H9 (cell line): ENCODE results near the gene ITPK1. TPM values are rescaled to one million over a fixed set of nuclear protein-coding genes. Genes with fewer than 3 reads are reported as not detected.

ENCODE experiments used
- DNase-seq: peaks from one replicate; pipeline ENCODE4 v3.0.0-alpha.2; 2017
- H2AFZ ChIP-seq: one replicate; pipeline ENCODE4 v1.6.1; 2013; ENCODE audit warnings: mild to moderate bottlenecking, low read length, control low read depth, moderate library complexity
- H2AK5ac ChIP-seq: 2 replicates; pipeline ENCODE4 v1.6.1; 2013; ENCODE audit warnings: low read length, control low read depth, mixed read lengths; ENCODE audit not compliant: insufficient read length
- H2BK120ac ChIP-seq: one replicate; pipeline ENCODE4 v1.6.1; 2013; ENCODE audit warnings: low read depth, mild to moderate bottlenecking, low read length, control low read depth, inconsistent platforms; ENCODE audit not compliant: poor library complexity, severe bottlenecking
- H2BK12ac ChIP-seq: 2 replicates; pipeline ENCODE4 v1.6.1; 2013; ENCODE audit warnings: low read length, control low read depth, mixed read lengths, low read depth; ENCODE audit not compliant: insufficient read length
- H2BK15ac ChIP-seq: 2 replicates; pipeline ENCODE4 v1.6.1; 2013; ENCODE audit warnings: low read depth, low read length, control low read depth
- H2BK20ac ChIP-seq: one replicate; pipeline ENCODE4 v1.6.1; 2013; ENCODE audit warnings: low read depth, mild to moderate bottlenecking, low read length, control low read depth, inconsistent platforms; ENCODE audit not compliant: poor library complexity, severe bottlenecking
- H2BK5ac ChIP-seq: 2 replicates; pipeline ENCODE4 v1.6.1; 2013; ENCODE audit warnings: low read length, control low read depth, mixed read lengths; ENCODE audit not compliant: insufficient read length
- H3K14ac ChIP-seq: 2 replicates; pipeline ENCODE4 v1.6.1; 2013; ENCODE audit warnings: low read length, control low read depth; ENCODE audit not compliant: insufficient read depth
- H3K18ac ChIP-seq: 2 replicates; pipeline ENCODE4 v1.6.1; 2013; ENCODE audit warnings: low read depth, mild to moderate bottlenecking, mixed read lengths, low read length, control low read depth; ENCODE audit not compliant: insufficient read length
- H3K23ac ChIP-seq: 2 replicates; pipeline ENCODE4 v1.6.1; 2013; ENCODE audit warnings: low read length, control low read depth, mixed read lengths, low read depth; ENCODE audit not compliant: insufficient read length
- H3K23me2 ChIP-seq: 2 replicates; pipeline ENCODE4 v1.6.1; 2013; ENCODE audit warnings: low read depth, mild to moderate bottlenecking, mixed read lengths, low read length, control low read depth; ENCODE audit not compliant: insufficient read length, poor library complexity, severe bottlenecking
- H3K27ac ChIP-seq: 2 replicates; pipeline ENCODE4 v1.5.1; 2013; ENCODE audit warnings: low read length, control low read depth, mixed read lengths, low read depth; ENCODE audit not compliant: insufficient read length
- H3K27me3 ChIP-seq: 2 replicates; pipeline ENCODE4 v1.6.1; 2013; ENCODE audit warnings: low read length, control low read depth, inconsistent platforms; ENCODE audit not compliant: insufficient read depth
- H3K4ac ChIP-seq: 2 replicates; pipeline ENCODE4 v1.6.1; 2013; ENCODE audit warnings: low read depth, mild to moderate bottlenecking, control low read depth, inconsistent platforms, low read length, moderate library complexity
- H3K4me1 ChIP-seq: 2 replicates; pipeline ENCODE4 v1.6.1; 2013; ENCODE audit warnings: low read length, control low read depth, inconsistent platforms; ENCODE audit not compliant: insufficient read depth
- H3K4me2 ChIP-seq: 2 replicates; pipeline ENCODE4 v1.6.1; 2013; ENCODE audit warnings: low read length, control low read depth, mixed read lengths; ENCODE audit not compliant: insufficient read length, insufficient read depth
- H3K56ac ChIP-seq: 2 replicates; pipeline ENCODE4 v1.6.1; 2013; ENCODE audit warnings: low read depth, mild to moderate bottlenecking, mixed read lengths, low read length, control low read depth; ENCODE audit not compliant: insufficient read length
- H3K79me1 ChIP-seq: 2 replicates; pipeline ENCODE4 v1.6.1; 2013; ENCODE audit warnings: low read depth, mild to moderate bottlenecking, moderate library complexity, low read length, control low read depth, inconsistent platforms; ENCODE audit not compliant: insufficient read depth, poor library complexity, severe bottlenecking
- H3K79me2 ChIP-seq: 2 replicates; pipeline ENCODE4 v1.6.1; 2013; ENCODE audit warnings: low read length, control low read depth, inconsistent platforms; ENCODE audit not compliant: insufficient read depth
- H3K9ac ChIP-seq: 2 replicates; pipeline ENCODE4 v1.6.1; 2013; ENCODE audit warnings: low read length, control low read depth, mixed read lengths; ENCODE audit not compliant: insufficient read length; ENCODE audit errors: extremely low read depth
- H3K9me3 ChIP-seq: one replicate; pipeline ENCODE4 v1.6.1; 2013; ENCODE audit warnings: low read depth, low read length, inconsistent platforms; ENCODE audit not compliant: control insufficient read depth
- H3T11ph ChIP-seq: one replicate; pipeline ENCODE4 v1.6.1; 2013; ENCODE audit warnings: mild to moderate bottlenecking, low read length, control low read depth, inconsistent platforms
- H4K20me1 ChIP-seq: one replicate; pipeline ENCODE4 v1.6.1; 2013; ENCODE audit not compliant: control insufficient read depth, insufficient read length, insufficient read depth
- H4K5ac ChIP-seq: 2 replicates; pipeline ENCODE4 v1.6.1; 2013; ENCODE audit warnings: low read depth, mild to moderate bottlenecking, mixed read lengths, low read length, control low read depth; ENCODE audit not compliant: insufficient read length
- H4K8ac ChIP-seq: replicated peaks from 2 replicates; pipeline ENCODE4 v1.6.1; 2013; ENCODE audit warnings: low read length, control low read depth, mixed read lengths, low read depth; ENCODE audit not compliant: insufficient read length
- H4K91ac ChIP-seq: 2 replicates; pipeline ENCODE4 v1.6.1; 2013; ENCODE audit warnings: low read depth, mild to moderate bottlenecking, moderate library complexity, mixed read lengths, low read length, control low read depth; ENCODE audit not compliant: insufficient read length
- H3K27ac Mint-ChIP-seq, 3 experiments: 2 replicates in 2 of 3; 3 replicates in 1 of 3; pipeline ENCODE4 v1.8.0; 2020 to 2021; ENCODE audit warnings: mixed read lengths in 3 of 3, mild to moderate bottlenecking in 1 of 3, moderate library complexity in 1 of 3
- H3K27me3 Mint-ChIP-seq: 2 replicates; pipeline ENCODE4 v1.8.0; 2021; ENCODE audit warnings: low read depth, mild to moderate bottlenecking, moderate library complexity, mixed read lengths
- H3K36me3 Mint-ChIP-seq, 3 experiments: 2 replicates in 2 of 3; 3 replicates in 1 of 3; pipeline ENCODE4 v1.8.0; 2020 to 2021; ENCODE audit warnings: low read depth in 3 of 3, mixed read lengths in 3 of 3; ENCODE audit not compliant: insufficient read depth in 1 of 3
- H3K4me1 Mint-ChIP-seq, 2 experiments: 2 replicates each; pipeline ENCODE4 v1.8.0; 2020; ENCODE audit warnings: mixed read lengths in 2 of 2
- H3K4me3 Mint-ChIP-seq, 2 experiments: 2 replicates in 1 of 2; 3 replicates in 1 of 2; pipeline ENCODE4 v1.8.0; 2020 to 2021; ENCODE audit warnings: mild to moderate bottlenecking in 2 of 2, mixed read lengths in 2 of 2, moderate library complexity in 1 of 2
- H3K9me3 Mint-ChIP-seq, 2 experiments: 2 replicates in 1 of 2; 3 replicates in 1 of 2; pipeline ENCODE4 v1.8.0; 2020; ENCODE audit warnings: mild to moderate bottlenecking in 2 of 2, mixed read lengths in 2 of 2, moderate library complexity in 1 of 2
- CTCF ChIP-seq: fragments of 200-600 bp; sonication (generic); conservative IDR thresholded peaks from 3 replicates; pipeline ENCODE4 v1.8.0; 2021; ENCODE audit warnings: antibody characterized with exemption, mild to moderate bottlenecking
- WGBS: extraction: QIAGEN DNeasy Blood & Tissue Kit; methylation state at CpG from one replicate; pipeline ENCODE4 v1.1.7; 2013; ENCODE audit warnings: missing lambda C conversion rate, low lambda C conversion rate, mixed read lengths; ENCODE audit not compliant: insufficient read length; ENCODE audit errors: extremely low coverage; 5-methylcytosine and 5-hydroxymethylcytosine counted together
- total RNA-seq: library from RNA; stranded (reverse); gene quantifications from 2 replicates; pipeline ENCODE4 v1.2.1, GENCODE V29; 2021

The ITPK1 gene
- total RNA-seq, 1 experiment from 2014 or later: 92.7 TPM

- Histone ChIP-seq H2BK120ac (no peak overlapping the region), H3K4me1 (no peaks in the 10 kb centered on the region), H4K5ac (no peak overlapping the region), H3K18ac (no peak overlapping the region), H3K9ac (no peak overlapping the region), H4K91ac (no peak overlapping the region), H3K79me1 (no peaks in the 10 kb centered on the region), H3K79me2 (no peaks in the 10 kb centered on the region), H3K23ac (no peak overlapping the region), H3K4me2 (no peak overlapping the region), H3K27me3 (no peaks in the 10 kb centered on the region), H2AFZ (no peak overlapping the region), H2BK12ac (no peak overlapping the region), H3K14ac (no peak overlapping the region), H4K20me1 (no peaks in the 10 kb centered on the region), H3K4ac (no peak overlapping the region), H3K56ac (no peak overlapping the region), H3K27ac (no peak overlapping the region), H3K23me2 (no peaks in the 10 kb centered on the region), H4K8ac (no peak overlapping the region), H2AK5ac (no peak overlapping the region), H2BK5ac (no peak overlapping the region), H3K9me3 (no peaks in the 10 kb centered on the region), H2BK15ac (no peak overlapping the region), H3T11ph (no peak overlapping the region), H2BK20ac (no peak overlapping the region)
- Mint-ChIP-seq H3K27me3 (no peaks in the 10 kb centered on the region; the same call in 1 of the 2 replicates), H3K4me3 (no peak overlapping the region), H3K27ac (peak overlapping the region in 1 of 3 experiments; percentile 34; a peak in 2 of 7 replicates), H3K9me3 (no peaks in the 10 kb centered on the region), H3K4me1 (peaks cover 18 to 22% of the 10 kb centered on the region in 2 experiments), H3K36me3 (peaks cover 2 to 12% (median 9%) of the 10 kb centered on the region in 3 experiments; a peak in 6 of 7 replicates)
- no CpG with 5 or more reads among the region's 10 CpGs for WGBS
- TF ChIP-seq CTCF: no peak
- no peak for DNase-seq
Measured at GRCh38 chr14:93011141-93011529, 104.6 kb downstream of the ITPK1 start.
